ENCODE results near the gene RIT2.

RIT2 gene

DNA sequence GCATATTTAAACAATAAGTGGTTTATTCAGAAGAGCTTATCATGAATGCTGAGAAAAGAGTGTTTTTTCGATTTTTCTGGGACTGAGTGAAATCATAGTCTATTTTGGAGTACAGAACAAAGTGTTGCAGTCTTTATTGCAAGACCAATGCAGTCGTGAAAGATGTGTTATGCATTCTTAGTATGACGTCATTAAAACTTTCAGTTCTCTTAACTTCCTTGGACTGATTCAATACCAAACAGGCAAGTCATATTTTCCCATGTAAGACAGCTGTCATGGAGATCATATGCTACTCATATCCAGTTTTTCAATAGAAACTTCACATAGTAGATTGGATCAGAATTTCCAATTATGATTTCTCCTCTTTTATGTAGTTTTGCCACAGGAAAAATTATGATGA, 92.6 kb downstream of the RIT2 start:
- H3K4me1 ChIP-seq (ENCODE audit: low read length), result peaks cover 19% of the 10 kb centered on the region
- no peak overlapping the region for H2AFZ ChIP-seq (ENCODE audit: low read depth, low read length)
- peak overlapping the region; percentile 32 for H3K4me2 ChIP-seq (ENCODE audit: low read length)
- peaks cover 16% of the 10 kb centered on the region for H3K9me3 ChIP-seq (ENCODE audit: insufficient read depth, low read length)
- no peak overlapping the region for H3K9ac ChIP-seq (ENCODE audit: low read length)
- H3K4me3 ChIP-seq (ENCODE audit: low read length), result 0 out of 2 replicates have a peak overlapping the region, but pooled peaks have one; percentile 1
- H3K36me3 ChIP-seq (replicated peaks; ENCODE audit: low read depth, low read length), result peaks cover 15% of the 10 kb centered on the region
- no peaks in the 10 kb centered on the region for H3K79me2 ChIP-seq (ENCODE audit: low read length)
- H3K27ac ChIP-seq (ENCODE audit: low read length), result peak overlapping the region; percentile 66
- no peaks in the 10 kb centered on the region for H3K27me3 ChIP-seq (ENCODE audit: low read depth, low read length)
- H4K20me1 ChIP-seq (ENCODE audit: insufficient read depth, low read length), result no peaks in the 10 kb centered on the region
- no peak for TF ChIP-seq EZH2phosphoT487 (IDR thresholded peaks at IDR 0.05; ENCODE audit: low read depth)
- TF ChIP-seq, protein P1, sequence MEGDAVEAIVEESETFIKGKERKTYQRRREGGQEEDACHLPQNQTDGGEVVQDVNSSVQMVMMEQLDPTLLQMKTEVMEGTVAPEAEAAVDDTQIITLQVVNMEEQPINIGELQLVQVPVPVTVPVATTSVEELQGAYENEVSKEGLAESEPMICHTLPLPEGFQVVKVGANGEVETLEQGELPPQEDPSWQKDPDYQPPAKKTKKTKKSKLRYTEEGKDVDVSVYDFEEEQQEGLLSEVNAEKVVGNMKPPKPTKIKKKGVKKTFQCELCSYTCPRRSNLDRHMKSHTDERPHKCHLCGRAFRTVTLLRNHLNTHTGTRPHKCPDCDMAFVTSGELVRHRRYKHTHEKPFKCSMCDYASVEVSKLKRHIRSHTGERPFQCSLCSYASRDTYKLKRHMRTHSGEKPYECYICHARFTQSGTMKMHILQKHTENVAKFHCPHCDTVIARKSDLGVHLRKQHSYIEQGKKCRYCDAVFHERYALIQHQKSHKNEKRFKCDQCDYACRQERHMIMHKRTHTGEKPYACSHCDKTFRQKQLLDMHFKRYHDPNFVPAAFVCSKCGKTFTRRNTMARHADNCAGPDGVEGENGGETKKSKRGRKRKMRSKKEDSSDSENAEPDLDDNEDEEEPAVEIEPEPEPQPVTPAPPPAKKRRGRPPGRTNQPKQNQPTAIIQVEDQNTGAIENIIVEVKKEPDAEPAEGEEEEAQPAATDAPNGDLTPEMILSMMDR (IDR thresholded peaks at IDR 0.05; ENCODE audit: low read depth, low read length), result no peak

DNA sequence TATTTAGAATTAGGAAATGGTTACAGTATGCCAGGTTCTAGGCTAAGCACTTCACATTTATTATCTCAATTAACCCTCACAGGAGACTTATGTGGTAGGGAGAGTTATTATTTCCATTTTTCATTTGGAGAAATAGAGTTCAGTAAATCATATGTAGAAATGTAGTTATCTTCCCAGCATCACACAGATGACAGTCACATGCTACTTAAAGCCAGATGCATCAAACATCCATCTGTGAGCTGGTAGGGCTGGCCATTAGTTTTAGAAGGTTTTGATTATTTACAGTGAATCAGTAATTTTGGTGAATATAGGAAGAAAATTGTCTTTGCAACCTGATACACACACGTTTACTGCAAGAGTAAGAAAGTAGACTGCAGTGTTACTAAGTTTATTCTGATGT, 97.9 kb downstream of the RIT2 start:
- peaks cover 15% of the 10 kb centered on the region for H3K36me3 ChIP-seq (replicated peaks; ENCODE audit: low read depth, low read length)
- H3K4me1 ChIP-seq (ENCODE audit: low read length), result peaks cover 11% of the 10 kb centered on the region
- no peaks in the 10 kb centered on the region for H3K27me3 ChIP-seq (ENCODE audit: low read depth, low read length)
- H3K4me3 ChIP-seq (ENCODE audit: low read length), result no peak overlapping the region
- no peaks in the 10 kb centered on the region for H4K20me1 ChIP-seq (ENCODE audit: insufficient read depth, low read length)
- peak overlapping the region; percentile 7; the same call in 1 of the 2 replicates for H2AFZ ChIP-seq (ENCODE audit: low read depth, low read length)
- TF ChIP-seq, protein P1 (IDR thresholded peaks at IDR 0.05; ENCODE audit: low read depth, low read length), result no peak
- TF ChIP-seq EZH2phosphoT487 (IDR thresholded peaks at IDR 0.05; ENCODE audit: low read depth), result no peak
- H3K4me2 ChIP-seq (ENCODE audit: low read length), result no peak overlapping the region
- no peaks in the 10 kb centered on the region for H3K79me2 ChIP-seq (ENCODE audit: low read length)
- H3K9me3 ChIP-seq (ENCODE audit: insufficient read depth, low read length), result peaks cover 16% of the 10 kb centered on the region
- no peak overlapping the region for H3K27ac ChIP-seq (ENCODE audit: low read length)
- H3K9ac ChIP-seq (ENCODE audit: low read length), result no peak overlapping the region

DNA sequence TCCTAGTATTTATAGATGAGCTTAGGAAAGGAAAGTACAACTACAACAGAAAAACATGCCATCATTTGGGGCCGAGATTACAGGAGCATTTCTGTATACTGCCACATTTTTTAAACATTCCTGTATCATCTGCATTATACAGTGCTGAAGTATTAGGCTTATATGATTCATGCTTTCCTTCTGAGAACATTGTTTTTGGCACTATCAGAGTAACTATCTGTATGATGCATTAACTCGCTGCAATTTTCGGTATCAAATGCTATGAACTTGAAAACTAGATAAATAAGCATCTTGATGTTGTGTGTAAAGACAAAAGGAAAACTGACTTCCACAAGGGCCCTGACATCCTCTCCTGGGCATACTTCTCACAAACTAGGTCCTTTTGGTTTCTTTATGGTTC, 102.0 kb downstream of the RIT2 start:
- Histone ChIP-seq H3K4me2 (ENCODE audit: low read length) (no peak overlapping the region), H3K36me3 (replicated peaks; ENCODE audit: low read depth, low read length) (no peaks in the 10 kb centered on the region), H3K9ac (ENCODE audit: low read length) (no peak overlapping the region), H4K20me1 (ENCODE audit: insufficient read depth, low read length) (no peaks in the 10 kb centered on the region), H3K4me1 (ENCODE audit: low read length) (peaks cover 29% of the 10 kb centered on the region), H3K27me3 (ENCODE audit: low read depth, low read length) (no peaks in the 10 kb centered on the region), H3K79me2 (ENCODE audit: low read length) (no peaks in the 10 kb centered on the region), H3K27ac (ENCODE audit: low read length) (no peak overlapping the region), H3K4me3 (ENCODE audit: low read length) (no peak overlapping the region), H2AFZ (ENCODE audit: low read depth, low read length) (no peak overlapping the region), H3K9me3 (ENCODE audit: insufficient read depth, low read length) (no peaks in the 10 kb centered on the region)
- TF ChIP-seq, protein P1 (IDR thresholded peaks at IDR 0.05; ENCODE audit: low read depth, low read length), result no peak
- no peak for TF ChIP-seq EZH2phosphoT487 (IDR thresholded peaks at IDR 0.05; ENCODE audit: low read depth)

DNA sequence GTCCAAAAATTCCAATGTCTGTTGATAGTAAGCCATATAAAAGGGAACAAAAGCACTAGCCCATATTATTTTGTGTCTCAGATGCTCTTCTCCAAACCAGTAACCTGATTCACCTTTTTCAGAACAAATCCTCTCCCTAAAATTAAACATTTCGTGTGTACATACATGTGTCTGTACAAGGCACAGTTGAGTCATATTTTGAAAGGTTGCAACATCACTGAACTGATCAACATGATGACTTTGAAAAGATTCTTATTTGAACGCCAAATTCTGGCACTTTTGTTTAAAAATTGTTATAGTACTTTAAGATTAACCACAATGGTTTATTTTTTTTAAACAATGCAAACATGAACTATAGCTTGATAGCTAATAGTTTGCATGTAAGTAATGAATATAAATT, 102.5 kb downstream of the RIT2 start:
- H3K27ac ChIP-seq (ENCODE audit: low read length), result no peak overlapping the region
- no peak overlapping the region for H3K4me3 ChIP-seq (ENCODE audit: low read length)
- TF ChIP-seq, protein P1 (IDR thresholded peaks at IDR 0.05; ENCODE audit: low read depth, low read length), result no peak
- TF ChIP-seq EZH2phosphoT487 (IDR thresholded peaks at IDR 0.05; ENCODE audit: low read depth), result no peak
- no peaks in the 10 kb centered on the region for H3K36me3 ChIP-seq (replicated peaks; ENCODE audit: low read depth, low read length)
- H3K27me3 ChIP-seq (ENCODE audit: low read depth, low read length), result no peaks in the 10 kb centered on the region
- H3K79me2 ChIP-seq (ENCODE audit: low read length), result no peaks in the 10 kb centered on the region
- H3K4me1 ChIP-seq (ENCODE audit: low read length), result peaks cover 29% of the 10 kb centered on the region
- no peaks in the 10 kb centered on the region for H4K20me1 ChIP-seq (ENCODE audit: insufficient read depth, low read length)
- no peaks in the 10 kb centered on the region for H3K9me3 ChIP-seq (ENCODE audit: insufficient read depth, low read length)
- no peak overlapping the region for H3K4me2 ChIP-seq (ENCODE audit: low read length)
- H3K9ac ChIP-seq (ENCODE audit: low read length), result no peak overlapping the region
- H2AFZ ChIP-seq (ENCODE audit: low read depth, low read length), result no peak overlapping the region

Data from OCI-LY3 (cell line).